Measurements from ENCODE around the gene SDK1.
"Not testable (repeated sequence)": the region's sequence is repeated elsewhere in the genome, so short reads cannot be mapped to it uniquely, and the experiment has no call there.

The SDK1 gene

GRCh38 chr7:3683546-3684539 lies 382.8 kb downstream of the SDK1 start:
- no peak for DNase-seq

- no peak for DNase-seq
Observed at GRCh38 chr7:3688071-3688470, 387.0 kb downstream of the SDK1 start.

- DNase-seq, result no peak
Observed at GRCh38 chr7:3688842-3689241, 387.8 kb downstream of the SDK1 start.

- no peak for DNase-seq
Observed at GRCh38 chr7:3691478-3692158, 390.6 kb downstream of the SDK1 start.

- DNase-seq, result no peak
Observed at GRCh38 chr7:3695602-3696001, 394.6 kb downstream of the SDK1 start.

- DNase-seq, result no peak
Observed at GRCh38 chr7:3696113-3696512, 395.1 kb downstream of the SDK1 start.

- no peak for DNase-seq
Observed at GRCh38 chr7:3697472-3697871, 396.4 kb downstream of the SDK1 start.

GRCh38 chr7:3705258-3705657 lies 404.2 kb downstream of the SDK1 start:
- no peak for DNase-seq

- DNase-seq, result not testable (repeated sequence)
Observed at GRCh38 chr7:3706091-3706490, 405.0 kb downstream of the SDK1 start.

GRCh38 chr7:3710122-3710521 lies 409.1 kb downstream of the SDK1 start:
- DNase-seq, result no peak

GRCh38 chr7:3710531-3710930 lies 409.5 kb downstream of the SDK1 start:
- DNase-seq, result no peak

- DNase-seq, result no peak
Observed at GRCh38 chr7:3712841-3713240, 411.8 kb downstream of the SDK1 start.

- no peak for DNase-seq
Observed at GRCh38 chr7:3721422-3721821, 420.4 kb downstream of the SDK1 start.

- no peak for DNase-seq
Observed at GRCh38 chr7:3722396-3722922, 421.4 kb downstream of the SDK1 start.

- DNase-seq, result no peak
Observed at GRCh38 chr7:3725155-3726059, 424.4 kb downstream of the SDK1 start.

- DNase-seq, result peak; percentile 81
Observed at GRCh38 chr7:3730276-3730675, 429.2 kb downstream of the SDK1 start.

- no peak for DNase-seq
Observed at GRCh38 chr7:3732395-3733005, 431.4 kb downstream of the SDK1 start.

GRCh38 chr7:3733541-3734140 lies 432.6 kb downstream of the SDK1 start:
- DNase-seq, result no peak

GRCh38 chr7:3738964-3739363 lies 437.9 kb downstream of the SDK1 start:
- DNase-seq, result no peak

- DNase-seq, result no peak
Observed at GRCh38 chr7:3739983-3740382, 438.9 kb downstream of the SDK1 start.

GRCh38 chr7:3747467-3747866 lies 446.4 kb downstream of the SDK1 start:
- no peak for DNase-seq

- no peak for DNase-seq
Observed at GRCh38 chr7:3748389-3748788, 447.3 kb downstream of the SDK1 start.
